G401 (cell line): ENCODE data around the gene SKA3. TPM values are rescaled to one million over a fixed set of nuclear protein-coding genes. Genes with fewer than 3 reads are reported as not detected.
"Not testable (repeated sequence)": the region's sequence is repeated elsewhere in the genome, so short reads cannot be mapped to it uniquely, and the experiment has no call there.

Experiments
- DNase-seq: peaks from one replicate; pipeline ENCODE4 v3.0.0-alpha.2; 2015; ENCODE audit warnings: low spot score
- in situ Hi-C: cut with HindIII; loops from 2 replicates; pipeline ENCODE4 v1.10.0; 2016; ENCODE audit warnings: low sequenced_read_pairs, mixed read lengths
- total RNA-seq: library from RNA; depleted of rRNA; stranded (reverse); fragments of >200 nt; shearing (Covaris generic); gene quantifications from 2 replicates; pipeline ENCODE4 v1.2.3, GENCODE V29; 2014; rRNA removed

The SKA3 gene
- 21.1 and 21.9 TPM in 2 replicates for total RNA-seq

DNA sequence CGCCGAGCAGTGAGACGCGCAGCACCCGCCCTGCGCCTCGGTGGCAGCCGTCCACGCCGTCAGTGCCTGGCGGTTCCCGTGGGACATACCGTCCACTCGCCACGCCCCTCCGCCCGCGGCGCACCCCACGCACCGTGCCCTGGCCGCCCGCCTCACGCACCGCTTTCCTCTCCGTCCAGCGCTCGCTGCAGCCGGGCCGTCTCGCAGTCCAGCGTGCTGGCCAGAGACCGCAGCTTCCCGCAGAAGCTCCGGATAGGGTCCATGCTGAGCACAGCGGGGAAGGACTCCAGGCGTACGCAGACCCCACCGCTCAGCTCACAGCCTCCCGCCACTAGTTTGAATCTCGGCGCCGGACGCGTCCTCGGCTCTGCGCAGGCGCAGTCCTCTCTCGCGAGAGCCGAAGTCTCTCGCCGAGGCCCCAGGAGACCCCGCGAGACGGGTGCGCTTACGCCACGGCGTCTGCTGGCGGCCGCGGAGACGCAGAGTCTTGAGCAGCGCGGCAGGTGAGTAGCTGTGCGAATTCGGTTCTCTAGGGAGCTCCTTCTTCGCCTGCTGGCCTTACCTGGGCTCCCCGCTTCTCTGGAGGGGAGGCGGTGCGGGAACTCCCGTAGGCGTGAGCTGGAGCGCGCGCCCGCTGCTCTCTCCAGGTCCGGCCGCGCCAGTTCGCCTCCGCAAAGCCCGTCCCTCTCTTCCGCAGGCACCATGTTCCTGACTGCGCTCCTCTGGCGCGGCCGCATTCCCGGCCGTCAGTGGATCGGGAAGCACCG is at the start of gene SKA3, which contains the start of gene MRPL57:
Gene SKA3, minus strand, starts transcription at position 338 of the 767 bp plus-strand sequence. Its CDS starts 75 bp downstream, at position 263.
Gene MRPL57, plus strand, starts transcription at position 444 of the 767 bp plus-strand sequence. Its CDS starts 259 bp downstream, at position 703.
- in situ Hi-C loops = no loop called here
- peak; percentile 90 for DNase-seq

- no peak for DNase-seq
- in situ Hi-C loops = no loop called here
Observed at GRCh38 chr13:21225082-21225481, 48.7 kb upstream of the SKA3 start.

DNA sequence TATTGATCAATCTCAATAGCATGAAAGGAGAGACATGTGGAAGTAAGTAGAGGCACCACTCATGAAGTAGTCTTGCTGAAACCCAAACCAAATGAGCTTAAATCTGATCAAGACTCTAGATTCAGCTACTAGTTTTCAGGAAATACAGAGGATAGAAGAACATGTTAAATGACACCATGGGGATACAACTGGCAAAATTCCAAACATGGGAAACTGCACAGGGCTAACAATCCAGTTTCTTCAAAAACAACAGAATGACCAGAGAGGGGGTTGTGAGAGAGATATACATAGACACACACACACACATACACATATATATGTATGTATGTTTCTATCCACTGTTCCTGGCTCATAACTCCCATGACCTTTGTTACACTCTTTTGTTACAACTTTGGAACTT is 44.9 kb upstream of the SKA3 start:
- in situ Hi-C loops = no loop called here

GRCh38 chr13:21219716-21220115 is 43.4 kb upstream of the SKA3 start:
- in situ Hi-C loops, DNase-seq: not testable (repeated sequence)

More for the DNA sequence above, 44.9 kb upstream of the SKA3 start:
- DNase-seq = no peak

- in situ Hi-C loops = no loop called here
- no peak for DNase-seq
Observed at GRCh38 chr13:21219036-21219381, 42.7 kb upstream of the SKA3 start.

GRCh38 chr13:21218351-21219035 is 42.1 kb upstream of the SKA3 start:
- DNase-seq = no peak
- in situ Hi-C loops = no loop called here

- no peak for DNase-seq
- in situ Hi-C loops = no loop called here
Observed at GRCh38 chr13:21216332-21216731, 40.0 kb upstream of the SKA3 start.

DNA sequence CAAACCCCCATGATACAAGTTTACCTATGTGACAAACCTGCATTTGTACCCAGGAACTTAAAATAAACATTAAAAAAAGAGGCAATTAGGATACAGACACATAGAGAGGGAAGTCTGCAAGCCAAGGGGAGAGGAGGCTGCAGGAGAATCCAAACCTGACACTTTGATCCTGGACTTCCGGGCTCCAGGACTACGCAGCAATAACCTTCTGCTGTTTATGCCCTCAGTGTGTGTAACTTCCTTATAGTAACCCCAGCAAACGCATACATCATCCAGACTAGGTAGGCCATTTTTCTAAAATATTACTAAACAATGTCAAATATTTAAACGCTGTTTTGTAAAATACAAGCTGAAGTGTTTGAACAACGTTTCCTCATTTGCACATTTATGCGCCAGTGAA is 39.1 kb upstream of the SKA3 start:
- in situ Hi-C loops, DNase-seq: not testable (repeated sequence)

DNA sequence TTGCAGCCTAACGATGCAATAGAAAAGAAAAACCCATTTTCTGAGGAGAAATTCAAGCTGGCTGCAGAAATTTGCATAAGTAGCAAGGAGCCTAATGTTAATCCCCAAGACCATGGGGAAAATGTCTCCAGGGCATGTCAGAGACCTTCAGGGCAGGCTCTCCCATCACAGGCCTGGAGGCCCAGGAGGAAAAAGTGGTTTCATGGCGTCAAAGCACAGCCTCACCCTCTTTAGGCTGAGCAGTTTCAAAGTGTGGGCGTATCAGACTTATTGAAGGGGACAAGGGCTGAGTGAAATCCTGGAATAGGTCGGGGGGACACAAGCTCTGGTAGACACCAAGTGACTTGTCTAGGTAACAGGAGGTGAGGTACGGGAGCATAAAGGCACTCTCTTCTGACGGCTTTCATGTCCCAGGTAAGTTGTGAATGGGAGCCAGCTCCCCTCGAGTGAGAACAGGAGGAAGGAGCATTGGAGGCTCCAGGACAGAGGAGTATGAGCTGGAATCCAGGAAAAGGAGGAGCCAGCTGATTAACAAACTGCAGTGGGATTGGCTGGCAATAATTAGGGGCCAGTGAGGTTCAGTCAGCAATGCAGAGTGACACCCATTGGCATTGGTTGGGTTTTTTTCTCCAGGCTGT is 35.9 kb upstream of the SKA3 start:
- DNase-seq = no peak
- in situ Hi-C loops = no loop called here

- no peak for DNase-seq
- in situ Hi-C loops = no loop called here
Observed at GRCh38 chr13:21208652-21209154, 32.4 kb upstream of the SKA3 start.

DNA sequence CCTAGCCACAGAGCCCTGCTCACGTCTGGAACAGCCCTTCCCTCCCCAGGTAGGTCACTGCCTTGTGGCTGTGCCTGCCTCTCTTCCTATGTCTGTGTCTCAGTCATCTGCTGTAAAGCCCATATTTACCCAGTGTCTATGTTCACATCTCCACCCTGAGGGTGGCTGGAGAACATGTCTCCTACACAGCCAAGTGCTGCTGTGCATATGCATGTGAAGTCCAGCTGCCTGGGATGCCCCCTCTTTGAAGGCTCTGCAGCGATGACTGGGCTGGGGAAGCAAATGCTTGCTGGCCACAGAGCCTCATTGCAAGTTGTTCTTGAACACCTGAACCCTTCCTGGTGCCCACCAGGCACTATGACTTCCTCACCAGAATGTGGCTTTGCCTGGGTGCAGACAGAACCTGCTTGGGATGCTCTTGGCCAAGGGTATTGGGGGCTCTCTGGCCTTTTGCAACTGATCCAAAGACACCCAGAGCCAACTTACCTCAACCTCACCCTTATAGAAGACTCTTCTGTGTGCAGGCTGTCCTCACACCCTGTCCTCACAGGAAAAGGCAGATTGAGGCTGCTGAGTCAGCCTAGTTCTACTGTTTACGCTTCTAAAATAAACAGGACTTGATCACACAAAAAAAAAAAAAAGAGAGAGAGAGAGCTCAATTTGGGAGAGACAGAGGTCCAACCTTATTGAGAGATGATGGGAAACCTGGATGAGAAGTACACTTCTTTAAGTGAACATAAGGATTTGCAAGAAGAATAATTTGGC is 26.6 kb upstream of the SKA3 start:
- in situ Hi-C loops = no loop called here
- DNase-seq = no peak

DNA sequence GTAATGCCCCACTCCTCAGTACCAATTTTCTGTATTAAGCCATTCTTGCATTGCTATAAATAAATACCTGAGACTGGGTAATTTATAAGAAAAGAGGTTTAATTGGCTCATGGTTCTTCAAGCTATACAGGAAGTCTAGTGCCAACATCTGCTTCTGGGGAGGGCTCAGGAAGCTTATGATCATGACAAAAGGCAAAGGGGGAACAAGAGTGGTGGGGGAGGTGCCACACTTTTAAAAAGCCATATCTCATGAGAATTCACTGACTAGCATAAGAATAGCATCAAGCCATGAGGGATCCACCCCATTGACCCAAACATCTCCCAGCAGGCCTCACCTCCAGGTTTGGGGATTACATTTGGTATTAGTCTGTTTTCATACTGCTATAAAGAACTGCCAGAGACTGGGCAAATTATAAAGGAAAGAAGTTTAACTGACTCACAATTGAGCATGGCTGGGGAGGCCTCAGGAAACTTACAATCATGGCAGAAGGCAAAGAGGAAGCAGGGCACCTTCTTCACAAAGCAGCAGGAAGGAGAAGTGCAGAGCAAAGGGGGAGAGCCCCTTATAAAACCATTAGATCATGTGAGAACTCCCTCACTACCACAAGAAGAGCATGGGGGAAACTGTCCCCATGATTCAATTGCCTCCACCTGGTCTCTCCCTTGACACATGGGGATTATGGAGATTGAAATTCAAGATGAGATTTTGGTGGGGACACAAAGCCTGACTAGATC is 25.3 kb upstream of the SKA3 start:
- DNase-seq, in situ Hi-C loops: not testable (repeated sequence)

- peak; percentile 61 for DNase-seq
- in situ Hi-C loops = not testable (repeated sequence)
Observed at GRCh38 chr13:21198391-21198790, 22.0 kb upstream of the SKA3 start.

- in situ Hi-C loops = not testable (repeated sequence)
Observed at GRCh38 chr13:21197606-21198225, 21.4 kb upstream of the SKA3 start.

DNA sequence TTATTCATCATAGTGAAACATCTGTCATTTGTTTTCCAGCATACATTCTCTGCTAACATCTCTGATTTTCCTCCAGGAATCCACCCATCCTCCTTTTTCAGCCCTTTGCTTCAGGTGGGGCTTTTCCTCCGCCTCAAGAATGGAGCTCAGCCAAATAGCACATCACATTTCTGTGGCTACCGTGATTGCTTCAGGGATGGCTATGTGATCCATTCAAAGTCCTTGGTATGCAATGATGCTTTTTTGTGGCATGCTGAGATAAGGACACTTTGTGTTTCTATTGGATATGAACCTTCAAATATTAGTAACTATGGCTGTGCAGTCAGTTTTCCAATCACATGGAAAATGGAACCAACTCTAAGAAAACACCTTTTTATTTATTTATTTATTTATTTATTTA is 18.4 kb upstream of the SKA3 start:
- in situ Hi-C loops, DNase-seq: not testable (repeated sequence)

More at GRCh38 chr13:21197606-21198225, 21.4 kb upstream of the SKA3 start:
- DNase-seq = not testable (repeated sequence)

GRCh38 chr13:21186410-21186809 is 10.1 kb upstream of the SKA3 start:
- in situ Hi-C loops, DNase-seq: not testable (repeated sequence)

GRCh38 chr13:21181671-21182070 is 5.3 kb upstream of the SKA3 start:
- no peak for DNase-seq

GRCh38 chr13:21176982-21177284 is 581 bp upstream of the SKA3 start:
- no peak for DNase-seq
- in situ Hi-C loops = no loop called here

More at GRCh38 chr13:21181671-21182070, 5.3 kb upstream of the SKA3 start:
- in situ Hi-C loops = no loop called here
